Neuronal stem cell (in vitro differentiated cells): ENCODE data around the gene FRAS1.

Experiments
- DNase-seq: peaks from one replicate; pipeline ENCODE4 v3.0.0-alpha.2; 2013; ENCODE audit warnings: low spot score
- H2AFZ ChIP-seq: one replicate; pipeline ENCODE4 v1.6.1; 2013; ENCODE audit warnings: mild to moderate bottlenecking, low read length, inconsistent platforms
- H2AK5ac ChIP-seq: 2 replicates; pipeline ENCODE4 v1.6.1; 2013; ENCODE audit warnings: low read depth, mild to moderate bottlenecking, inconsistent platforms, low read length, moderate library complexity, mixed read lengths
- H2BK120ac ChIP-seq: 2 replicates; pipeline ENCODE4 v1.6.1; 2013; ENCODE audit warnings: low read depth, mild to moderate bottlenecking, inconsistent platforms, low read length, moderate library complexity, mixed read lengths
- H2BK12ac ChIP-seq: one replicate; pipeline ENCODE4 v1.6.1; 2013; ENCODE audit warnings: low read length, inconsistent platforms
- H2BK15ac ChIP-seq: 2 replicates; pipeline ENCODE4 v1.6.1; 2013; ENCODE audit warnings: mild to moderate bottlenecking, low read length, inconsistent platforms, mixed read lengths
- H2BK5ac ChIP-seq: one replicate; pipeline ENCODE4 v1.6.1; 2013; ENCODE audit warnings: inconsistent platforms, mild to moderate bottlenecking, low read length, moderate library complexity
- H3K14ac ChIP-seq: one replicate; pipeline ENCODE4 v1.6.1; 2013; ENCODE audit warnings: low read length, inconsistent platforms
- H3K18ac ChIP-seq: 2 replicates; pipeline ENCODE4 v1.6.1; 2013; ENCODE audit warnings: low read length, inconsistent platforms
- H3K23ac ChIP-seq: 2 replicates; pipeline ENCODE4 v1.6.1; 2013; ENCODE audit warnings: low read depth, mild to moderate bottlenecking, mixed read lengths, low read length, inconsistent platforms; ENCODE audit not compliant: poor library complexity
- H3K27ac ChIP-seq: replicated peaks from 3 replicates; pipeline ENCODE4 v1.5.1; 2013; ENCODE audit warnings: low read length, inconsistent platforms
- H3K27me3 ChIP-seq, 3 experiments: 2 replicates each; pipeline ENCODE4 v1.6.1; 2013; ENCODE audit warnings: low read length in 3 of 3, mild to moderate bottlenecking in 2 of 3, inconsistent platforms in 1 of 3, low read depth in 1 of 3, mixed read lengths in 1 of 3, moderate library complexity in 1 of 3; ENCODE audit not compliant: control insufficient read depth in 3 of 3, insufficient read depth in 3 of 3
- H3K36me3 ChIP-seq, 2 donors: replicated peaks in 1 of 2; 2 replicates each; pipeline ENCODE4 v1.6.1; 2013; ENCODE audit warnings: low read length in 2 of 2; ENCODE audit not compliant: control insufficient read depth in 2 of 2, insufficient read depth in 2 of 2
- H3K4ac ChIP-seq: 2 replicates; pipeline ENCODE4 v1.6.1; 2013; ENCODE audit warnings: inconsistent platforms, mild to moderate bottlenecking, low read length, moderate library complexity
- H3K4me1 ChIP-seq, 2 donors: 1 replicate in 1 of 2; 2 replicates in 1 of 2; pipeline ENCODE4 v1.6.1; 2013; ENCODE audit warnings: low read length in 2 of 2, low read depth in 1 of 2; ENCODE audit not compliant: control insufficient read depth in 2 of 2, insufficient read depth in 1 of 2
- H3K4me2 ChIP-seq: one replicate; pipeline ENCODE4 v1.6.1; 2013; ENCODE audit warnings: mild to moderate bottlenecking, low read length, inconsistent platforms; ENCODE audit not compliant: insufficient read depth, poor library complexity, severe bottlenecking
- H3K4me3 ChIP-seq, 2 donors: 2 replicates each; pipeline ENCODE4 v1.5.1; 2013; ENCODE audit warnings: low read length in 2 of 2, mild to moderate bottlenecking in 2 of 2, inconsistent platforms in 1 of 2, moderate library complexity in 1 of 2
- H3K79me1 ChIP-seq: one replicate; pipeline ENCODE4 v1.6.1; 2013; ENCODE audit warnings: low read depth, mild to moderate bottlenecking, inconsistent platforms, low read length, moderate library complexity
- H3K9ac ChIP-seq: one replicate; pipeline ENCODE4 v1.6.1; 2013; ENCODE audit warnings: mild to moderate bottlenecking, low read depth, low read length, inconsistent platforms; ENCODE audit not compliant: poor library complexity
- H3K9me3 ChIP-seq, 2 donors: replicated peaks in 1 of 2; 2 replicates each; pipeline versions ENCODE3 to v1.6.1; 2013; ENCODE audit warnings: low read length in 2 of 2, mild to moderate bottlenecking in 2 of 2, inconsistent platforms in 1 of 2, low read depth in 1 of 2, mixed read lengths in 1 of 2, moderate library complexity in 1 of 2; ENCODE audit not compliant: control insufficient read depth in 2 of 2, insufficient read depth in 1 of 2
- H4K8ac ChIP-seq: one replicate; pipeline ENCODE4 v1.6.1; 2013; ENCODE audit warnings: low read depth, mild to moderate bottlenecking, inconsistent platforms, low read length, moderate library complexity
- H4K91ac ChIP-seq: one replicate; pipeline ENCODE4 v1.6.1; 2013; ENCODE audit warnings: low read length, low read depth, mild to moderate bottlenecking, inconsistent platforms; ENCODE audit not compliant: poor library complexity
- WGBS, 2 donors: extraction: QIAGEN DNeasy Blood & Tissue Kit; methylation state at CpG; one replicate each; pipeline ENCODE4 v1.1.7; 2013; ENCODE audit warnings: missing lambda C conversion rate in 2 of 2, mixed read lengths in 1 of 2; ENCODE audit not compliant: insufficient read length in 2 of 2, insufficient replicate concordance in 1 of 2; ENCODE audit errors: extremely low coverage in 2 of 2; 5-methylcytosine and 5-hydroxymethylcytosine counted together

Gene FRAS1

GRCh38 chr4:78478523-78478922, 421.4 kb downstream of the FRAS1 start:
- Histone ChIP-seq H3K4ac (no peak overlapping the region), H3K14ac (no peak overlapping the region), H3K9me3 (no peaks in the 10 kb centered on the region), H4K8ac (no peak overlapping the region), H3K4me2 (no peak overlapping the region), H3K36me3 (peaks cover 0 to 3% of the 10 kb centered on the region in 2 donors), H4K91ac (no peak overlapping the region), H3K4me1 (no peaks in the 10 kb centered on the region), H3K27ac (no peak overlapping the region), H2BK12ac (no peak overlapping the region), H3K18ac (no peak overlapping the region), H2BK15ac (no peak overlapping the region), H3K79me1 (no peaks in the 10 kb centered on the region), H3K9ac (no peak overlapping the region), H3K27me3 (no peaks in the 10 kb centered on the region), H2BK5ac (no peak overlapping the region), H2AFZ (no peak overlapping the region), H3K23ac (no peak overlapping the region), H3K4me3 (no peak overlapping the region), H2BK120ac (no peak overlapping the region), H2AK5ac (no peak overlapping the region)
- no peak for DNase-seq

GRCh38 chr4:78480286-78480685, 423.2 kb downstream of the FRAS1 start:
- no peaks in the 10 kb centered on the region for H3K9me3 ChIP-seq
- no peaks in the 10 kb centered on the region for H3K27me3 ChIP-seq
- H3K27ac ChIP-seq = no peak overlapping the region
- H3K79me1 ChIP-seq = no peaks in the 10 kb centered on the region
- no peak overlapping the region for H2BK120ac ChIP-seq
- H2AK5ac ChIP-seq = no peak overlapping the region
- no peak overlapping the region for H2BK15ac ChIP-seq
- H3K18ac ChIP-seq = no peak overlapping the region
- no peak overlapping the region for H3K9ac ChIP-seq
- no peak overlapping the region for H4K91ac ChIP-seq
- no peak overlapping the region for H2AFZ ChIP-seq
- H3K4me2 ChIP-seq = no peak overlapping the region
- no peak for DNase-seq
- no peak overlapping the region for H2BK5ac ChIP-seq
- H3K36me3 ChIP-seq = peaks cover 0 to 3% of the 10 kb centered on the region in 2 donors
- H3K4me1 ChIP-seq = no peaks in the 10 kb centered on the region
- H3K14ac ChIP-seq = no peak overlapping the region
- no CpG with 5 or more reads among the region's 1 CpG for WGBS, 2 donors
- no peak overlapping the region for H4K8ac ChIP-seq
- no peak overlapping the region for H3K4ac ChIP-seq
- H3K23ac ChIP-seq = no peak overlapping the region
- H2BK12ac ChIP-seq = no peak overlapping the region
- no peak overlapping the region for H3K4me3 ChIP-seq

DNA sequence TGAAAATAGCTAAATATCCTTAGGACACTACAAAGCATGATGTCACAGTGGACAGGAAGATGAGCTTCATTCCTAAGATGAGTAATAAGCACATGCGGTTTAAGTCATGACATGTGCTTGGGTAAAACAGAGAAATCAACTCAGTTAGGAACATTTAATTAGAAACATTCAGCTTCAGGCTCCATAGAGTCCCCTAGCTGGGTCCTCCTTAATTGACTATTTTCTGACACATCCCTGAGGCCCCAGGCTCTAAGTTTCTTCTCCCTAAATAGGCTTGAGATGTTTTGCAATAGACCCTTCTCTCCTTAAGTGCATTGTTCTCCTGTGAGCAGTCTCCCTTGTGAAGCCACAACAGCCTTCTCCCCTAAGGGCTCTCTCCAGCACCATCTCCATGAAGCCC, 424.1 kb downstream of the FRAS1 start:
- H4K8ac ChIP-seq = no peak overlapping the region
- H3K4me2 ChIP-seq = no peak overlapping the region
- DNase-seq = no peak

DNA sequence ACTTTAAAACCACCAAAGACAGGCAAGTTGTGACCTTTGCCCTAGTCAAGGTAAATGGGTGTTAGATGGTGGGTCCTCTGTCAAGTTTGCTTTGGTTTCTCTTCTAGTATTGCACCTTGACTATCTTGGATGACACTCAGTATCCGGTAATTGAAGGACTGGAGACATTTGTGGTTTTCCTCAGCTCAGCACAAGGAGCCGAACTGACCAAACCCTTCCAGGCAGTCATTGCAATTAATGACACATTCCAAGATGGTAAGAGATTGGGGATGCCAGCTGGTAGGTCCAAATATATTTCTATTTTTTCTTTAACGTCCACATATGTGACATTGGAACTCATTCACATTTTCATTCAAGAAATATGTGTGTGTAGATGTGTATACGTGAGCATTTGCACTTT, 425.2 kb downstream of the FRAS1 start:
- no peak overlapping the region for H4K91ac ChIP-seq
- DNase-seq = no peak
- H3K9me3 ChIP-seq = no peaks in the 10 kb centered on the region
- H3K23ac ChIP-seq = no peak overlapping the region
- no peak overlapping the region for H2BK5ac ChIP-seq
- H3K9ac ChIP-seq = no peak overlapping the region
- no peaks in the 10 kb centered on the region for H3K79me1 ChIP-seq
- peaks cover 0 to 3% of the 10 kb centered on the region in 2 donors for H3K36me3 ChIP-seq
- H2AFZ ChIP-seq = no peak overlapping the region
- no peak overlapping the region for H2BK15ac ChIP-seq
- H3K4ac ChIP-seq = no peak overlapping the region
- H3K27ac ChIP-seq = no peak overlapping the region
- no peak overlapping the region for H3K4me2 ChIP-seq
- no peak overlapping the region for H3K4me3 ChIP-seq
- no peaks in the 10 kb centered on the region for H3K27me3 ChIP-seq
- H2BK120ac ChIP-seq = no peak overlapping the region
- no peak overlapping the region for H2BK12ac ChIP-seq
- no peak overlapping the region for H3K18ac ChIP-seq
- H4K8ac ChIP-seq = no peak overlapping the region
- peaks cover 2 to 3% of the 10 kb centered on the region in 2 donors for H3K4me1 ChIP-seq
- H2AK5ac ChIP-seq = no peak overlapping the region
- H3K14ac ChIP-seq = no peak overlapping the region
- no CpG with 5 or more reads among the region's 4 CpGs for WGBS, 2 donors

More for the DNA sequence above, 424.1 kb downstream of the FRAS1 start:
- H3K79me1 ChIP-seq = no peaks in the 10 kb centered on the region
- H2BK15ac ChIP-seq = no peak overlapping the region
- peaks cover 2 to 3% of the 10 kb centered on the region in 2 donors for H3K4me1 ChIP-seq
- no peak overlapping the region for H3K18ac ChIP-seq
- H3K14ac ChIP-seq = no peak overlapping the region
- no peak overlapping the region for H2AK5ac ChIP-seq
- no peak overlapping the region for H2AFZ ChIP-seq
- H3K4me3 ChIP-seq = no peak overlapping the region
- H2BK12ac ChIP-seq = no peak overlapping the region
- H3K9ac ChIP-seq = no peak overlapping the region
- no peak overlapping the region for H2BK120ac ChIP-seq
- H2BK5ac ChIP-seq = no peak overlapping the region
- no peaks in the 10 kb centered on the region for H3K27me3 ChIP-seq
- WGBS, 2 donors = no CpG with 5 or more reads among the region's 1 CpG
- no peak overlapping the region for H4K91ac ChIP-seq
- H3K23ac ChIP-seq = no peak overlapping the region
- H3K36me3 ChIP-seq = peaks cover 0 to 3% of the 10 kb centered on the region in 2 donors
- H3K4ac ChIP-seq = no peak overlapping the region
- no peak overlapping the region for H3K27ac ChIP-seq
- no peaks in the 10 kb centered on the region for H3K9me3 ChIP-seq
